Parathyroid adenoma (tissue), 2 donors: ENCODE measurements around the gene OR4F17.
"Not testable (repeated sequence)": the region's sequence is repeated elsewhere in the genome, so short reads cannot be mapped to it uniquely, and the experiment has no call there.

Experiments used
- H2AFZ ChIP-seq: fragments of 300-600 bp; sonication (generic); one replicate; pipeline ENCODE4 v1.7.0; 2017; ENCODE audit warnings: antibody characterized with exemption, mild to moderate bottlenecking
- H3K27ac ChIP-seq: fragments of 300-600 bp; sonication (generic); one replicate; pipeline ENCODE4 v1.7.0; 2017
- H3K27me3 ChIP-seq: fragments of 300-600 bp; sonication (generic); one replicate; pipeline ENCODE4 v1.7.0; 2017; ENCODE audit warnings: low read length; ENCODE audit not compliant: control insufficient read depth, insufficient read depth
- H3K36me3 ChIP-seq: fragments of 300-600 bp; sonication (generic); one replicate; pipeline ENCODE4 v1.7.0; 2017; ENCODE audit warnings: low read length; ENCODE audit not compliant: control insufficient read depth, insufficient read depth
- H3K4me1 ChIP-seq: fragments of 300-600 bp; sonication (generic); one replicate; pipeline ENCODE4 v1.7.0; 2017; ENCODE audit warnings: control low read depth
- H3K4me2 ChIP-seq: fragments of 300-600 bp; sonication (generic); one replicate; pipeline ENCODE4 v1.7.0; 2017; ENCODE audit warnings: low read length
- H3K4me3 ChIP-seq: fragments of 300-600 bp; sonication (generic); one replicate; pipeline ENCODE4 v1.7.0; 2017; ENCODE audit warnings: low read depth, low read length
- H3K79me2 ChIP-seq: fragments of 300-600 bp; sonication (generic); one replicate; pipeline ENCODE4 v1.7.0; 2017; ENCODE audit warnings: control low read depth
- H3K9ac ChIP-seq: fragments of 300-600 bp; sonication (generic); one replicate; pipeline ENCODE4 v1.7.0; 2017; ENCODE audit warnings: mild to moderate bottlenecking
- H3K9me3 ChIP-seq: fragments of 300-600 bp; sonication (generic); one replicate; pipeline ENCODE4 v1.7.0; 2017; ENCODE audit warnings: low read length; ENCODE audit not compliant: control insufficient read depth
- donor health status: primary hyperparathyroidism.

Gene OR4F17

GRCh38 chr19:106804-107203 lies at the start of gene OR4F17:
Gene OR4F17, plus strand, starts transcription at chr19:107104. Its CDS starts 3,575 bp downstream, at chr19:110679.
- H3K79me2 ChIP-seq, H3K36me3 ChIP-seq, H3K4me1 ChIP-seq, H2AFZ ChIP-seq, H3K9me3 ChIP-seq, H3K4me3 ChIP-seq, H3K27me3 ChIP-seq, H3K4me2 ChIP-seq, H3K9ac ChIP-seq, H3K27ac ChIP-seq: not testable (repeated sequence)

GRCh38 chr19:70793-71192 lies 36.1 kb upstream of the OR4F17 start:
- H3K27ac ChIP-seq, H3K9me3 ChIP-seq, H3K4me2 ChIP-seq, H3K9ac ChIP-seq, H3K36me3 ChIP-seq, H3K27me3 ChIP-seq, H2AFZ ChIP-seq, H3K79me2 ChIP-seq, H3K4me1 ChIP-seq, H3K4me3 ChIP-seq: not testable (repeated sequence)

GRCh38 chr19:82864-83263 lies 24.0 kb upstream of the OR4F17 start:
- not testable (repeated sequence) for H3K79me2 ChIP-seq, H2AFZ ChIP-seq, H3K4me1 ChIP-seq, H3K4me2 ChIP-seq, H3K27ac ChIP-seq, H3K4me3 ChIP-seq, H3K36me3 ChIP-seq, H3K9me3 ChIP-seq, H3K9ac ChIP-seq, H3K27me3 ChIP-seq

- H3K4me2 ChIP-seq, H3K4me1 ChIP-seq, H3K27me3 ChIP-seq, H3K79me2 ChIP-seq, H3K4me3 ChIP-seq, H3K36me3 ChIP-seq, H3K9ac ChIP-seq, H3K27ac ChIP-seq, H2AFZ ChIP-seq, H3K9me3 ChIP-seq: not testable (repeated sequence)
These were observed 23.3 kb upstream of the OR4F17 start for GRCh38 chr19:83626-84025.

GRCh38 chr19:90678-91077 lies 16.2 kb upstream of the OR4F17 start:
- not testable (repeated sequence) for H3K27ac ChIP-seq, H3K79me2 ChIP-seq, H3K36me3 ChIP-seq, H3K27me3 ChIP-seq, H3K4me2 ChIP-seq, H2AFZ ChIP-seq, H3K4me1 ChIP-seq, H3K9ac ChIP-seq, H3K9me3 ChIP-seq, H3K4me3 ChIP-seq

- H2AFZ ChIP-seq, H3K36me3 ChIP-seq, H3K27ac ChIP-seq, H3K27me3 ChIP-seq, H3K9me3 ChIP-seq, H3K9ac ChIP-seq, H3K4me3 ChIP-seq, H3K4me2 ChIP-seq, H3K79me2 ChIP-seq, H3K4me1 ChIP-seq: not testable (repeated sequence)
These were observed 12.1 kb upstream of the OR4F17 start for GRCh38 chr19:94794-95193.

GRCh38 chr19:97647-98046 lies 9.3 kb upstream of the OR4F17 start:
- H3K79me2 ChIP-seq, result not testable (repeated sequence)

GRCh38 chr19:120443-121140 lies 13.7 kb downstream of the OR4F17 start:
- not testable (repeated sequence) for H2AFZ ChIP-seq, H3K4me3 ChIP-seq

More at GRCh38 chr19:97647-98046, 9.3 kb upstream of the OR4F17 start:
- H2AFZ ChIP-seq, H3K9me3 ChIP-seq, H3K27me3 ChIP-seq, H3K36me3 ChIP-seq, H3K4me2 ChIP-seq, H3K4me1 ChIP-seq, H3K27ac ChIP-seq, H3K4me3 ChIP-seq, H3K9ac ChIP-seq: not testable (repeated sequence)

More at GRCh38 chr19:120443-121140, 13.7 kb downstream of the OR4F17 start:
- H3K4me2 ChIP-seq, H3K9ac ChIP-seq, H3K27ac ChIP-seq, H3K27me3 ChIP-seq, H3K9me3 ChIP-seq, H3K36me3 ChIP-seq, H3K79me2 ChIP-seq, H3K4me1 ChIP-seq: not testable (repeated sequence)
